ENCODE data around the gene MYD88. TPM values are rescaled to one million over a fixed set of nuclear protein-coding genes. Genes with fewer than 3 reads are reported as not detected.
A peak's percentile ranks its signal among the peaks of the same experiment; 100 is the strongest.

MYD88 gene
- total and polyA plus RNA-seq, 9 of the 15 experiments (the other 6 are each of a cell fraction or from before 2014, with no cell fraction given) = 3.2 to 47.3 (median 27.6) TPM

DNA sequence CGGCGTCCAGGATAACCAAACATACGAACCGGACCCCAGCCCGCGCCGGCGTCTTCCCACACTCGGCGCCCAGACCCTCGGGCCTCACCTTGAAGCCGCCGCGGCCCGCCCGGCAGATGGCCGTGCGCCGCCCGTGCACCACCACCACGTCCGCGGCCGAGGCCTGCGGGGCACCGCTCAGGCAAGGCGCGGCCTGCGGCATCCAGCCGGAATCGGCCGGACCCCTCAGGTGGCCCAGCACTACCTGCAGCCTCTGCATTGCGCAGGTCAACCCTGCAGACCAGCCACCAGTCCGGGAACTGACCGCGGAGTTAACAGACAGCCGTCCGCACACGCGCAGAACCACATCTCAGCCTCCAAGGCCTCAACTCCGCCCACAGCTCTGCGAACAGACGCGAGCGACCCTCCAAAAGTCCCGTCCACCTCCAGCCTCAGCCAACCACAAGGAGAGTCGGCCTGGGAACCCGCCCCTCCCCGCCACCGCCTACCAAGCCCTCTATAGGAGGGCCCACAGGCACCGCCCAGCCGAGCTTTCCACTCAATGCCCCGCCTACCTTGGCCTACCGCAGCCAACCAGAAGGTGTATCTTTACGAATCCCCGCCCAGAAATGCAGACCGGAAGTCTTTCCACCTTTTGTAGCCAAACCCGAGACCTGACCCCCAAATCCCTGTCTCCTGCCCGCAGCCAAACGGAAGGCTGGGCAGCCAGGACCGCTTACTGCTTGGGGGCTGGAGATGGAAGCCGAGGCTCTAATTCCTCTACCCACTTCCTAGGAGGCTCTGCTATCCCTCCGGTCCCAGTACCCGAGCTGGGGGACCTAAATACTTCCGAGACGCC is 1.5 kb upstream of the MYD88 start, which contains the start of gene ACAA1:
TSS of gene ACAA1 (minus strand) at position 351 of the 838 bp plus-strand sequence. CDS start at position 259, 92 bp downstream.
- intact Hi-C loops (cut with micrococcal nuclease) (loop anchor here (1.0 to 10.0 kb wide), 6 partner anchors 28 to 518 kb away; partner anchors contain the start of genes OXSR1 and XYLB), in situ Hi-C loops (cut with MboI) (loop anchor here (10.0 kb wide), 2 partner anchors 208 to 338 kb away; partner anchors contain the start of gene XYLB)
- Histone ChIP-seq H3K36me3 (ENCODE audit: control insufficient read depth, insufficient read depth, low read length) (peaks cover 59% of the 10 kb centered on the region), H3K9ac (ENCODE audit: insufficient read depth in 1 of 2, low read depth in 2 of 2, low read length in 2 of 2) (peak within 1 kb of the TSS; percentile 79 to 97), H3K9me3 (replicated peaks; ENCODE audit: control insufficient read depth, insufficient read depth, low read depth, low read length) (no peaks in the 10 kb centered on the region), H4K20me1 (replicated peaks; ENCODE audit: control insufficient read depth, insufficient read depth, low read length) (no peaks in the 10 kb centered on the region), H3K79me2 (ENCODE audit: control insufficient read depth, insufficient read depth, low read length) (peaks cover 43% of the 10 kb centered on the region), H2AFZ (ENCODE audit: low read depth, low read length) (peak within 1 kb of the TSS; percentile 99), H3K27me3 (ENCODE audit: control insufficient read depth in 2 of 2, insufficient read depth in 2 of 2, low read length in 2 of 2) (no peaks in the 10 kb centered on the region; a peak in 1 of 5 replicates), H3K27ac (ENCODE audit: extremely low read depth, low read depth, low read length) (peak within 1 kb of the TSS; percentile 83), H3K4me1 (replicated peaks in 1 of 2; ENCODE audit: control insufficient read depth in 2 of 2, insufficient read depth in 2 of 2, low read length in 2 of 2) (peaks cover 18 to 33% of the 10 kb centered on the region in 2 experiments; a peak in 4 of 5 replicates), H3K4me2 (ENCODE audit: insufficient read depth, low read length) (peak within 1 kb of the TSS; percentile 98), H3K4me3 (peak within 1 kb of the TSS; percentile 90), H3K9me1 (ENCODE audit: control insufficient read depth, insufficient read depth, low read length) (no peaks in the 10 kb centered on the region)
- WGBS (ENCODE audit: insufficient coverage, low coverage, missing lambda C conversion rate) = under 1% methylated on average over 60 of the region's 66 CpGs
- TSS peak; percentile 61 for BruUV-seq (replicated peaks)
- ATAC-seq (peak; percentile 95), FAIRE-seq (peak; percentile 99), DNase-seq (ENCODE audit: extremely low read depth in 1 of 4, low spot score in 3 of 4) (peak; percentile 99 to 100 (median 99))
- ChIA-PET POLR2A (interaction anchor here (0.6 to 5.0 kb wide), 20 partner anchors 9 to 349 kb away, joined by 3 to 55 read pairs (median 3); partner anchors contain the start of gene OXSR1), CTCF (ENCODE audit: low intra/inter-chr PET ratio) (no interaction called here)
- TF ChIP-seq CREM (IDR thresholded peaks at IDR 0.05; ENCODE audit: low read depth) (peak; percentile 59), BACH1 (tag; IDR thresholded peaks at IDR 0.05) (no peak), WHSC1 (IDR thresholded peaks at IDR 0.05; ENCODE audit: low read length) (no peak), MGA (IDR thresholded peaks at IDR 0.05) (no peak)
